Coronary artery (tissue), 2 donors: ENCODE data around the gene STUB1.
A peak's percentile ranks its signal among the peaks of the same experiment; 100 is the strongest.

Experiments used
- DNase-seq: peaks from one replicate; pipeline ENCODE4 v3.0.0-alpha.2; 2017; ENCODE audit warnings: low spot score
- H3K27ac ChIP-seq, 2 donors: fragments of 200-600 bp; sonication (generic); one replicate each; pipeline ENCODE4 v1.5.1; 2016 to 2019
- H3K4me3 ChIP-seq: fragments of 200-600 bp; sonication (generic); 2 replicates; pipeline ENCODE4 v1.5.1; 2016; ENCODE audit warnings: mild to moderate bottlenecking, moderate library complexity
- CTCF ChIP-seq: fragments of 200-600 bp; sonication (generic); IDR thresholded peaks from one replicate; pipeline ENCODE4 v1.5.1; 2019; ENCODE audit warnings: antibody characterized with exemption

Gene STUB1

GRCh38 chr16:660132-660458 lies 20.1 kb upstream of the STUB1 start:
- Histone ChIP-seq H3K4me3 (peak overlapping the region; percentile 64), H3K27ac (peak overlapping the region; percentile 66 to 87)
- no peak for DNase-seq
- TF ChIP-seq CTCF = no peak

GRCh38 chr16:660459-661183 lies 19.6 kb upstream of the STUB1 start:
- peak; percentile 92 for DNase-seq
- peak overlapping the region; percentile 66 to 87 for H3K27ac ChIP-seq
- H3K4me3 ChIP-seq = peak overlapping the region; percentile 64
- TF ChIP-seq CTCF = peak; percentile 28

GRCh38 chr16:661184-661821 lies 18.9 kb upstream of the STUB1 start:
- Histone ChIP-seq H3K27ac (peak overlapping the region in 1 of 2 donors; percentile 75), H3K4me3 (peak overlapping the region; percentile 54)
- TF ChIP-seq CTCF = no peak
- DNase-seq = no peak

- Histone ChIP-seq H3K27ac (no peak overlapping the region), H3K4me3 (no peak overlapping the region)
- TF ChIP-seq CTCF = no peak
- no peak for DNase-seq
These were observed 18.1 kb upstream of the STUB1 start for GRCh38 chr16:662095-662494.

- no peak for DNase-seq
- TF ChIP-seq CTCF = no peak
- H3K27ac ChIP-seq = no peak overlapping the region
- no peak overlapping the region for H3K4me3 ChIP-seq
These were observed 17.6 kb upstream of the STUB1 start for GRCh38 chr16:662597-662996.

GRCh38 chr16:666572-666971 lies 13.6 kb upstream of the STUB1 start:
- Histone ChIP-seq H3K27ac (no peak overlapping the region), H3K4me3 (no peak overlapping the region)
- DNase-seq = no peak
- no peak for TF ChIP-seq CTCF
